Hepatocyte (in vitro differentiated cells): ENCODE measurements around the gene NCBP3. TPM values are rescaled to one million over a fixed set of nuclear protein-coding genes. Genes with fewer than 3 reads are reported as not detected.
"Not testable (repeated sequence)": the region's sequence is repeated elsewhere in the genome, so short reads cannot be mapped to it uniquely, and the experiment has no call there.

Source experiments
- DNase-seq: peaks from one replicate; pipeline ENCODE4 v3.0.0-alpha.2; 2016; ENCODE audit warnings: low spot score
- H2AFZ ChIP-seq: fragments of 200-600 bp; sonication (generic); 2 replicates; pipeline ENCODE4 v1.6.0; 2016; ENCODE audit warnings: antibody characterized with exemption, mild to moderate bottlenecking
- H3K27ac ChIP-seq: fragments of 200-600 bp; sonication (generic); 2 replicates; pipeline ENCODE4 v1.5.1; 2016; ENCODE audit warnings: mild to moderate bottlenecking
- H3K27me3 ChIP-seq: fragments of 200-600 bp; sonication (generic); 2 replicates; pipeline ENCODE4 v1.6.1; 2016
- H3K36me3 ChIP-seq: fragments of 200-600 bp; sonication (generic); replicated peaks from 2 replicates; pipeline ENCODE4 v1.5.1; 2016; ENCODE audit warnings: low read depth; ENCODE audit not compliant: insufficient read depth
- H3K4me1 ChIP-seq: fragments of 200-600 bp; sonication (generic); 2 replicates; pipeline ENCODE4 v1.5.1; 2016; ENCODE audit warnings: mild to moderate bottlenecking, moderate library complexity; ENCODE audit not compliant: insufficient read depth
- H3K4me2 ChIP-seq: fragments of 200-600 bp; sonication (generic); 2 replicates; pipeline ENCODE4 v1.6.0; 2016
- H3K4me3 ChIP-seq: fragments of 200-600 bp; sonication (generic); 2 replicates; pipeline ENCODE4 v1.5.1; 2016; ENCODE audit warnings: mild to moderate bottlenecking
- H3K79me2 ChIP-seq: fragments of 200-600 bp; sonication (generic); 2 replicates; pipeline ENCODE4 v1.6.0; 2017; ENCODE audit warnings: mild to moderate bottlenecking
- H3K9me2 ChIP-seq: fragments of 200-600 bp; sonication (generic); replicated peaks from 2 replicates; pipeline ENCODE4 v1.6.0; 2017; ENCODE audit warnings: mild to moderate bottlenecking; ENCODE audit not compliant: insufficient read depth
- H3K9me3 ChIP-seq: fragments of 200-600 bp; sonication (generic); 2 replicates; pipeline ENCODE4 v1.5.1; 2016; ENCODE audit warnings: low read depth, mild to moderate bottlenecking
- H4K20me1 ChIP-seq: fragments of 200-600 bp; sonication (generic); 2 replicates; pipeline ENCODE4 v1.6.0; 2016; ENCODE audit warnings: mild to moderate bottlenecking; ENCODE audit not compliant: insufficient read depth, poor library complexity, severe bottlenecking
- EZH2 ChIP-seq: fragments of 200-600 bp; sonication (generic); IDR thresholded peaks from 2 replicates; pipeline ENCODE4 v1.6.1; 2016; ENCODE audit warnings: antibody characterized with exemption, mild to moderate bottlenecking, borderline replicate concordance
- EZH2phosphoT487 ChIP-seq: fragments of 200-600 bp; sonication (generic); IDR thresholded peaks from one replicate; pipeline ENCODE4 v1.6.1; 2018; ENCODE audit warnings: antibody characterized with exemption, mild to moderate bottlenecking, low read depth, moderate library complexity; ENCODE audit not compliant: unreplicated experiment, severe bottlenecking
- WGBS: methylation state at CpG from one replicate; pipeline ENCODE4 v1.1.6; 2016; ENCODE audit warnings: low lambda C conversion rate; ENCODE audit errors: missing lambda C conversion rate; 5-methylcytosine and 5-hydroxymethylcytosine counted together
- polyA plus RNA-seq: library from polyadenylated mRNA; unstranded; fragments of >200 nt; fragmentation: Nextera tagmentation; extraction: Ambion mirVana; gene quantifications from 2 replicates; pipeline ENCODE4 v1.2.1, GENCODE V29; 2016
- total RNA-seq: library from RNA; depleted of rRNA; stranded (reverse); fragments of >200 nt; gene quantifications from 2 replicates; pipeline ENCODE4 v1.2.3, GENCODE V29; 2014
- TF ChIP-seq, protein P1 (sequence below): fragments of 200-600 bp; sonication (generic); IDR thresholded peaks from 2 replicates; pipeline ENCODE4 v1.5.1; 2016; ENCODE audit warnings: antibody characterized with exemption, mild to moderate bottlenecking; ENCODE audit not compliant: poor library complexity

Gene NCBP3
- total and polyA plus RNA-seq, 2 experiments from 2014 or later, result 20.6 to 31.8 TPM

DNA sequence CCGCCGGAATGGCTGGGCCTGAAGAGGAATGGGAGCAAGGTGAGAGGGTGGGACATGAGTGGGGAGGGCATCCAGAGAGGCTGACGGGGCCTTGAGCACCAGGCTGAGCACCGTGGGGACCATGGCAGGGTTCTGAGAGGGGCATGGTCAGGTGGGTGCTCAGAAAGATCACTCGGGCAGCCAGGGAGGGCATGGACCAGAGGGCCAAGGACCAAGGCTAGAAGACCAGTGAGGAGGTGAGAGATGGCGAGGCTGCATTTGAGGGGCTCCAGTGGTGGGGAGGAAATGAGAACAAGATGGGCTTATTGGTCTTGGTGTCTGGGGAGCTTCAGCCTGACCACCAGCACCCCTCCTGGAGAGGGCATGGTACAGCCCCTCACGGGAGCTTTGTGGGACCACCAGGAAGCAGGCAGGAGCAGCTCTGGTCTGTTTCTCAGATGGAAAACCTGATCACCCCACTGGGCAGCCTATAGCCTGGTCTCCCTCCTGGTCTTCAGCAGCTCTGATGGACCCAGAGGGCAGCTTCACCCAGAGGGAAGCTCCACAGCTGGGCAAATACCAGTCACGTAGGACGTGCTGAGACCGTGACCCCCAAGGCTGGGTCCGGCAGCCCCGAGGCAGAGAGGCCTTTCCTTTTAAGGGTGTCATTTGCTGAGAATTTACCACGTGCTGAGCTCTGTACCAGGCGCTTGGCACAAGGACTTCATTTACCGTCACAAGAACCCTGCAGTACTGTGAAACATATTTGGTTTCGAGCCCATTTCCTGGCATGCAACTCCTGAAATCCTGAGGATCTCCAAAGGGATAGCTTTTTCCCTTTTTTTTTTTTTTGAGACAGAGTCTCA, 11.4 kb upstream of the NCBP3 start:
- TF ChIP-seq EZH2 (no peak), EZH2phosphoT487 (no peak)
- TF ChIP-seq, protein P1, sequence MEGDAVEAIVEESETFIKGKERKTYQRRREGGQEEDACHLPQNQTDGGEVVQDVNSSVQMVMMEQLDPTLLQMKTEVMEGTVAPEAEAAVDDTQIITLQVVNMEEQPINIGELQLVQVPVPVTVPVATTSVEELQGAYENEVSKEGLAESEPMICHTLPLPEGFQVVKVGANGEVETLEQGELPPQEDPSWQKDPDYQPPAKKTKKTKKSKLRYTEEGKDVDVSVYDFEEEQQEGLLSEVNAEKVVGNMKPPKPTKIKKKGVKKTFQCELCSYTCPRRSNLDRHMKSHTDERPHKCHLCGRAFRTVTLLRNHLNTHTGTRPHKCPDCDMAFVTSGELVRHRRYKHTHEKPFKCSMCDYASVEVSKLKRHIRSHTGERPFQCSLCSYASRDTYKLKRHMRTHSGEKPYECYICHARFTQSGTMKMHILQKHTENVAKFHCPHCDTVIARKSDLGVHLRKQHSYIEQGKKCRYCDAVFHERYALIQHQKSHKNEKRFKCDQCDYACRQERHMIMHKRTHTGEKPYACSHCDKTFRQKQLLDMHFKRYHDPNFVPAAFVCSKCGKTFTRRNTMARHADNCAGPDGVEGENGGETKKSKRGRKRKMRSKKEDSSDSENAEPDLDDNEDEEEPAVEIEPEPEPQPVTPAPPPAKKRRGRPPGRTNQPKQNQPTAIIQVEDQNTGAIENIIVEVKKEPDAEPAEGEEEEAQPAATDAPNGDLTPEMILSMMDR, result no peak
- no peaks in the 10 kb centered on the region for H3K27me3 ChIP-seq
- H4K20me1 ChIP-seq, result no peaks in the 10 kb centered on the region
- WGBS, result 92% methylated on average over 16 of the region's 16 CpGs
- no peak overlapping the region for H3K4me3 ChIP-seq
- H3K9me2 ChIP-seq, result no peaks in the 10 kb centered on the region
- no peak overlapping the region for H2AFZ ChIP-seq
- H3K4me2 ChIP-seq, result no peak overlapping the region
- H3K27ac ChIP-seq, result no peak overlapping the region
- no peaks in the 10 kb centered on the region for H3K36me3 ChIP-seq
- H3K9me3 ChIP-seq, result no peaks in the 10 kb centered on the region
- H3K4me1 ChIP-seq, result no peaks in the 10 kb centered on the region
- no peaks in the 10 kb centered on the region for H3K79me2 ChIP-seq
- DNase-seq, result no peak

DNA sequence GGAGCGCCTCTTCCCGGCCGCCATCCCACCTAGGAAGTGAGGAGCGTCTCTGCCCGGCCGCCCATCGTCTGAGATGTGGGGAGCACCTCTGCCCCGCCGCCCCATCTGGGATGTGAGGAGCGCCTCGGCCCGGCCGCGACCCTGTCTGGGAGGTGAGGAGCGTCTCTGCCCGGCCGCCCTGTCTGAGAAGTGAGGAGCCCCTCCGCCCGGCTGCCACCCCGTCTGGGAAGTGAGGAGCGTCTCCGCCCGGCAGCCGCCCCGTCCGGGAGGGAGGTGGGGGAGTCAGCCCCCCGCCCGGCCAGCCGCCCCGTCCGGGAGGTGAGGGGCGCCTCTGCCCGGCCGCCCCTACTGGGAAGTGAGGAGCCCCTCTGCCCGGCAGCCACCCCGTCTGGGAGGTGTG, 8.2 kb upstream of the NCBP3 start:
- not testable (repeated sequence) for H3K4me3 ChIP-seq, H3K4me1 ChIP-seq, H3K36me3 ChIP-seq, DNase-seq, H4K20me1 ChIP-seq, H3K4me2 ChIP-seq, H3K9me2 ChIP-seq, H3K9me3 ChIP-seq, H3K79me2 ChIP-seq, H2AFZ ChIP-seq, H3K27me3 ChIP-seq, H3K27ac ChIP-seq
- no CpG with 5 or more reads among the region's 36 CpGs for WGBS

DNA sequence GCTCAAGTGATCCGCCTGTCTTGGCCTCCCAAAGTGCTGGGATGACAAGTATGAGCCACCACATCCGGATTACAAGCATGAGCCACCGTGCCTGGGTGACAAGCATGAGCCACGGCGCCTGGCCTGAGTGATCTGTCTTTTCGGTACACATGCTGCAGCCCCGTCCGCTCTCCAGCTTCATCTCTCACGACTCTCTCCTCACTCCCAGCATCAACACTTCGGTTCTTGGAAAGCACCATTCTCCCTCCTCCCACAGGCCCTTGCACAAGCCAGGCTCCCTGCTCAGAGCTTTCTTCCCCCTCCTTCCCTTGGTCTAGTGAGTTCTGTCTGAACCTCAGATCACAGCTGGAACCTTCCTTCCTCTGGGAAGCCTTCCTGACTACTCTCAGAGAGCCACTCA, 6.5 kb upstream of the NCBP3 start:
- 93% methylated on average over 10 of the region's 10 CpGs for WGBS
- Histone ChIP-seq H3K4me3 (no peak overlapping the region), H3K79me2 (no peaks in the 10 kb centered on the region), H4K20me1 (no peaks in the 10 kb centered on the region), H3K36me3 (no peaks in the 10 kb centered on the region), H3K9me2 (no peaks in the 10 kb centered on the region), H3K27me3 (no peaks in the 10 kb centered on the region), H3K4me2 (no peak overlapping the region), H3K27ac (no peak overlapping the region), H3K9me3 (no peaks in the 10 kb centered on the region), H3K4me1 (no peaks in the 10 kb centered on the region), H2AFZ (no peak overlapping the region)
- TF ChIP-seq EZH2 (no peak), EZH2phosphoT487 (no peak)
- TF ChIP-seq, protein P1, result no peak
- DNase-seq, result no peak

DNA sequence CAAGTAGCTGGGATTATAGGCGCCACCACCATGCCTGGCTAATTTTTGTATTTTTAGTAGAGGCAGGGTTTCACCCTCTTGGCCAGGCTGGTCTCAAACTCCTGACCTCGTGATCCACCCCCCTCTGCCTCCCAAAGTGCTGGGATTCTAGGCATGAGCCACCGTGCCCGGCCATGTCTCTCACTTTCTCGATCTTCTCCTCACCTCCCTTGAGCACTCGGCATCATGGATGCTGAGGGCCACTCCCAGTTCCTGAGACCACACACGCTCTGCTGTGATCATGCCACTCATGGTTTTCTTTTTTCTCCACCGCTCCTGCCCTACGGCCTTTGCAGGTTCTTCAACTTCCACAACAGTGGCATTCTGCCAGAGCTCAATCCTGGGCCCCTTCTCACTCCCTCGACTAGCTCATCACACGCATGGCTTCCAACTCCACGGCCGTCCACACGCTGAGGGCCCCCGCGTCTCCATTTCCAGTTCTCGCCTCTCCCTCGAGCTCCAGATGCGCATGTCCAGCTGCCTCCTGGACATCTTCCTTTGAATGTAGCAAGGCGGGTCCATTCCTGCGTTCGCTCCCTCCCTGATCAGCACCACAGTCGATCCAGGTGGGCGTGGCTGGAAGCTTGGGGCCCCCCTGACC, 5.5 kb upstream of the NCBP3 start:
- TF ChIP-seq, protein P1, result no peak
- TF ChIP-seq EZH2, result no peak
- no peak for TF ChIP-seq EZH2phosphoT487
- no peaks in the 10 kb centered on the region for H3K27me3 ChIP-seq
- H2AFZ ChIP-seq, result no peak overlapping the region
- no peaks in the 10 kb centered on the region for H4K20me1 ChIP-seq
- H3K36me3 ChIP-seq, result no peaks in the 10 kb centered on the region
- no peak overlapping the region for H3K4me2 ChIP-seq
- no peaks in the 10 kb centered on the region for H3K9me3 ChIP-seq
- H3K9me2 ChIP-seq, result no peaks in the 10 kb centered on the region
- WGBS, result 93% methylated on average over 24 of the region's 24 CpGs
- H3K27ac ChIP-seq, result no peak overlapping the region
- no peak overlapping the region for H3K4me3 ChIP-seq
- no peaks in the 10 kb centered on the region for H3K79me2 ChIP-seq
- H3K4me1 ChIP-seq, result no peaks in the 10 kb centered on the region
- DNase-seq, result no peak
